Esophagus squamous epithelium (tissue), 4 donors: ENCODE data around the gene NPY1R.

Experiments
- CTCF ChIP-seq, 6 experiments: fragments of 450-650 bp in 4 of 6; fragments of 200-600 bp in 2 of 6; sonication (generic) in 2 of 6; IDR thresholded peaks; one replicate each; pipeline ENCODE4 v1.5.1; 2016 to 2019; ENCODE audit warnings: antibody characterized with exemption in 6 of 6, mild to moderate bottlenecking in 4 of 6, moderate library complexity in 4 of 6
- POLR2A ChIP-seq, 4 donors: fragments of 450-650 bp; IDR thresholded peaks; one replicate each; pipeline ENCODE4 v1.6.1; 2017; ENCODE audit warnings: antibody characterized with exemption in 4 of 4, mild to moderate bottlenecking in 4 of 4, moderate library complexity in 3 of 4

GRCh38 chr4:163335384-163335783 lies 3.0 kb upstream of the NPY1R start:
- TF ChIP-seq CTCF (IDR thresholded peaks at IDR 0.05), result no peak
- TF ChIP-seq POLR2A (IDR thresholded peaks at IDR 0.05), result no peak
